DMS153 (cell line): ENCODE results near the gene SOD1.

ENCODE experiments used
- DNase-seq: peaks from one replicate; lab custom pipeline; 2025; lab: John Stamatoyannopoulos, UW

Gene SOD1

DNA sequence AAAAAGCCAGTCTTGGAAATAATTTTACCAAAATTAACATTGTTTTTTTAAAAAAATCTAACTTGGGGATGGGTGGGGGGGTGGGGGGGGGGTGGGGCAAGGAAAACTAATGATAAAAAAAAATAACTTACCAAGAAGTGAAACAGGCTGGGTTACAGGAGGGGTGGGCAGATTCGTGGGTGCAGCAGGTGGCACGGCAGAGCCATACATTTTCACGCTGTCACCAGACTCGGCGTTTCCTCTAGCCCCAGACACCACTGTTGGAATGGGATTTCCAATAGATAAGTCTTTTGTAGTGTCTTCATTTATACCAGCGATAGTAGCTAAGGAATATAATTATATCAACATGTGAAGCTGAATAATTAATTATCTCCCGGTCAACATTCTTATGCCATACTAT, 25.4 kb downstream of the SOD1 start:
- no peak for DNase-seq

GRCh38 chr21:31686272-31686915, 26.9 kb downstream of the SOD1 start:
- DNase-seq = no peak

DNA sequence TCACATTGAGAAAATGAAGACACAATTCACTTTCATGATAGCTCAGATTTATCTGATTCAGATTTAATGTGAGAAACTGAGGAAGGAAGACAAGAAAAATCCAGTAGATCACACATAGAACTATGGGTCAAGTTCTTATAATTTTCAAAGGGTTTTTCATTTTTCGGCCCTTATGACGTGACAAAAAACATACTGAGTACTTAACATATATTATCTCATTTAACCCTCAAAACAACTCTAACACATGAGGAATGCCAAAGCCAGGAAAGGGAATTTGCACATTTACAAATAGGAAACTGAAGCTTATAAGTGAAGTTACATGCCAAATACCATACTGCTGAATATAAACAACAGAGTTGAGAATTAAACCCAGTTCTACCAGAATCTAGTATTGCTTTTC, 27.6 kb downstream of the SOD1 start:
- DNase-seq = no peak

- no peak for DNase-seq
These were observed 29.3 kb downstream of the SOD1 start for GRCh38 chr21:31688603-31689368.

DNA sequence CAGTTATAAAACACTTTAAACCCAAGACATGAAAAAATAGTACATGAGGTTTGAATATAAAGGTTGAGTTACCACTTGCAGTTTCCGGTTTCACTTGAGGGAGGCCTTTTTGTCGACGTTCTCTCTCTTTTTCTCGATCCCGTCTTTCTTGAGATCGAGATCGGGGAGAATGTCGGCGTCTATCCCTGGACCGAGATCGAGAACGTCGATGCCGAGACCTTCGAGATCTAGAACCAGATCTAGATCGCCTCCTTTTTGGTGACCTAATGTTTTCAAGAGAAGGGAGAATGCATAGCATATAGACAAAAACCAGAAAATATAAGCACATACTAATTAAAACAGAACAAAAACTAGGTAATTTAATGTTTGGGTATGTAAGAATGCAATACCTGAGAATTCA, 33.7 kb downstream of the SOD1 start:
- DNase-seq = no peak

DNA sequence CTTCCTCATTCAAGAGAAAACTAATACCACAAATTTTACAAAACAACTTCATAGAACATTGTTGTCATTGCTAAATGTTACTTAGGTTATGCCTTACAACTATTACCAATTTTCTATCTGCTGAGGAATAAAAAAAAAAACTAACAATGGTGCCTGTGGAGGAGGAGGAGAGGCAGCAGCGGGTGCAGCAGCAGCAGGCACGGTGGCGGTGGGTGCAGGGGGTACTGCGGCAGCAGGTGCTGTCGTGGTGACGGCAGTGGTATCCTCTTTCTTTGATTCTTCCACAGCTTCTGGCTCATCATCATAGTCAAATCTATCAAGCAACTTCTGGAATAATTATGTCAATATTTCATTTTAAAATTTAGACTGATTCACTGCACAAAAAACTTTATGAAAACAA, 36.9 kb downstream of the SOD1 start:
- DNase-seq = no peak

DNA sequence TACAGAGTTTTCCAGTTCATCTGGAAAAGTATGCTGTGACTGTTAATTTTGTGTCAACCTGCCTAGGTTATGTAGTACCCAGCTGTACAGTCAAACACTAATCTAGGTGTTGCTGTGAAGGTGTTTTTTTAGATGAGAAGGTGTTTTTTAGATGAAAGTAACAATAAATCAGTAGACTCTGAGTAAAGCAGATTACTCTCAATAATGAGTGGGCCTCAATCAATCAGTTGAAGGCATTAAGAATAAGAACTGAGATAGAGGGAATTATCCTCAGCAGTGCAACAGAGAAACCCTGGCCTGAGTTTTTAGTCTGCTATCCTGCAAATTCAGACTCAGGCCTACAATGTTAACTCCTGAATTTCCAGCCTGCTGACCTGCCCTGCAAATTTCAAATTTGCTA, 39.0 kb downstream of the SOD1 start:
- DNase-seq = no peak

GRCh38 chr21:31700040-31700439, 40.5 kb downstream of the SOD1 start:
- no peak for DNase-seq

DNA sequence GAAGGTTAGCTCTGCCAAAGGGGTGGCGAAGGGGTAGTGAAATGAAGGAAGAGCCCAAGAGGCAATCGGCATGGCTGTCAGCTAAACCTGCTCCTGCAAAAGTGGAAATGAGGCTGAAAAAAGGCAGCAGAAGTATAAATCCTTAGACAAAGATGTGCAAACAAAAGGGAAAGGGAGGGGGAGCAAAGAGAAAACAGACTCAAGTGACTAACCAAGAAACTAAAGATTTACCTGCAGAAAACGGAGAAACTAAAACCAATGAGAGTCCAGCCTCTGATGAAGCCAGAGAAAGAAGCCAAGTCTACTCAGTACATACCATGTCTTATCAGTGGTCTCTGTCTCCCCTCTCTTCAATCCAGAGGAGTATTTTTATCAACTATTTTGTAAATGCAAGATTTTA, 47.1 kb downstream of the SOD1 start:
- no peak for DNase-seq

DNA sequence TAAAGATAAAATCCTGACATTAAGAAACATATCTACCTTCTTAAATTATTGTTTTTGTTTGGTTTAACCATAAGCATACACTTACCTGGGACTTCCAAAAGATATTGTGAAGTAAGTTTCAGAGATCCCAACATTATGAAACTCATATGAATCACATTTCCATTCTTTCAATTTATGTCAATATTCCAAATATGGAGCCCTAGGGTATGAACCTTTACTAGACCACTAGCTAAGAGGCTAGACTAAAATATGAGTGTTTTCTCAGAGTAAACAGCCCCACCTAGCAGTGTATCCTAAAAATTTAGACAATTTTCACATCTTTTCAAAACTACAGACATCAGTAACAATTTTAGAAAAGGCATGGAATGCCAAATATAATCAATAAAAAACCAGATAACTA, 48.0 kb downstream of the SOD1 start:
- no peak for DNase-seq

DNA sequence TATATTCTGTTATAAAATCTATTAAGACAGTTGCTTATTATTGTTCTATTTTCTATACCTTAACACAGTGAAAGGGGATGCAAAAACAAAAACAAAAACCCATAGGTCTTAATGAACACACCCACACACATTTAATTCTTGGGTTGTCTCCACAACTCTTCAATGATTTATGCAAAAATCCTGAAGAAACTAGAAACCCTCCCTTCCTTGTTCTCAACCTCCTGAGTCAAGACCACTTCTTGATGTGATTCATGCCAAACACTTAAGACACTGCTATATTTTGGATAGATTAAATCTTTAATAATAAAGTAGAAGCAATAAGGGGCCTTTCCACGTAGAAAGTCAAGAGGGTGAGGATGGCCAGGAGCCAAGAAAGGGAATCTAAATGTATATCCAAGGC, 49.0 kb downstream of the SOD1 start:
- no peak for DNase-seq

DNA sequence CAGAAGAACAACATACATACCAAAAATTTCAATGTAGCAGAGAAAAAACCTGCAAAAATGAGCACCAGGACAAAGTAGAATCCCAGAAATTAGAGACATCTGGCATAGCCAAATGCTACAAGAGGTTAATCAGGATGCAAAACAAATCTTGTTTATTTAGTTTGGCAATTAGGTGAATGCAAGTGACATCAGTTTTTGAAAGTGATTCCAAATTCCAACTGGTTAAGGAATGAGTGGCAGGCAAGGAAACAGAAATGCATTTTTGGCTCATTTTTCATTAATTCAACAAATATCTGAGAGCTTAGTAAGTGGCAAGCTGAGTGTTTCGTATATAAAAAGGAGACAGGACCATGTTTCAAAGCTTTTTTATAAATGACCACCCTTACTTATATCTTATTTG, 51.1 kb downstream of the SOD1 start:
- no peak for DNase-seq

DNA sequence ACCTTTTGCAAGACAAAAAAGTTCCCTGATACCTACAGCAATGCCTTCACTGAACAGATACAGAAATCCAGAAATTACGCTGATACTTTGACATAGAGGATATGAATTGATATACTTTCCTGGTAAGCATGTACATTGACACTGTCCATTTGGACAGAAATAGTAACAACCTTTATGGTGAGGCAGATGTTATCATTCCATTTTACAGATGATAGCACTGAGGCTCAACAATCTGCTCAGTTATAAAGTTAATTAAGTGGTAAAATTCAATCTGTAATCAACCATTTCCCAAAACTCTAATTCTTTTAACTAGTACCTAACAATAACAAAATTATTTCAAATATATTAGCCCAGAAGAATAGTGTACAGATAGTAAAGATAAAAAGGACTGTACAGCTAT, 51.8 kb downstream of the SOD1 start:
- DNase-seq = no peak

GRCh38 chr21:31711745-31712285, 52.3 kb downstream of the SOD1 start:
- no peak for DNase-seq

DNA sequence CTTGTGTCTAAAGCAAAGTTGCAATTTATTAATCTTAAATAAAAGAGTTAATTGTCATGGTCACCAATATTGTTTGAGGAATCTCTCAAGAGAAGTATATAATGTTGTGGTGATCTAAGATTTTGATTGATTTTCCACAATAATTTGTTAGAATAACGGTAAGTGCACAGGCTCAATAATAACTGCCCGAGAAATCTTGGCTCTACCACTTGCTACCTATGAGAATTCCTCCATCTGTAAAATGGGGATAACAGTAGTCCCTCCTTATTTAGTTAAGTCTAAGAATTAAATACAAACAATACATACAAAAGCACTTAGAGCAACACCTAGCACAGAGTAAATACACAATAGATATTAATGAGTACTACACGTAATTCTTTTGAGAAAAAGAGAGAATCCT, 53.6 kb downstream of the SOD1 start:
- no peak for DNase-seq

- DNase-seq = no peak
These were observed 54.7 kb downstream of the SOD1 start for GRCh38 chr21:31713973-31714740.

- no peak for DNase-seq
These were observed 55.4 kb downstream of the SOD1 start for GRCh38 chr21:31714741-31715365.

- DNase-seq = no peak
These were observed 56.6 kb downstream of the SOD1 start for GRCh38 chr21:31716106-31716505.
